IPS DF 19.7 (cell line): Measurements from ENCODE around the gene AGO3.

ENCODE experiments used
- DNase-seq: peaks from one replicate; pipeline ENCODE4 v3.0.0-alpha.2; 2013; ENCODE audit warnings: low read depth, low spot score

Gene AGO3

DNA sequence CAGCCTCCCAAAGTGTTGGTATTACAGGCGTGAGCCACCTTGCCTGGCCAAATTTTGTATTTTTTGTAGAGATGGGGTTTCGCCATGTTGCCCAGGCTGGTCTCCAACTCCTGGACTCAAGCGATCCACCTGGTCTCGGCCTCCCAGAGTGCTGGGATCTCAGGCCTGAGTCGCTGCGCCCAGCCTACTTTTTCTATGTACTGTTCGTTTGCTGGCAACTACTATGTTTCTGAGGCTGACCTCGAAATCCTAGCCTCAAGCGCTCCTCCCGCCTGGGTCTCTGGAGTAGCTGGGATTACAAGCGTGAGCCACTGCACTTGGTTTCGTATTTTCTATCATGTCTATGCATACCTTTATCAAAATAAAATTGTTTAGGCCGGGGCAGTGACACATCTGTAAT lies 152.3 kb downstream of the AGO3 start:
- DNase-seq = no peak

DNA sequence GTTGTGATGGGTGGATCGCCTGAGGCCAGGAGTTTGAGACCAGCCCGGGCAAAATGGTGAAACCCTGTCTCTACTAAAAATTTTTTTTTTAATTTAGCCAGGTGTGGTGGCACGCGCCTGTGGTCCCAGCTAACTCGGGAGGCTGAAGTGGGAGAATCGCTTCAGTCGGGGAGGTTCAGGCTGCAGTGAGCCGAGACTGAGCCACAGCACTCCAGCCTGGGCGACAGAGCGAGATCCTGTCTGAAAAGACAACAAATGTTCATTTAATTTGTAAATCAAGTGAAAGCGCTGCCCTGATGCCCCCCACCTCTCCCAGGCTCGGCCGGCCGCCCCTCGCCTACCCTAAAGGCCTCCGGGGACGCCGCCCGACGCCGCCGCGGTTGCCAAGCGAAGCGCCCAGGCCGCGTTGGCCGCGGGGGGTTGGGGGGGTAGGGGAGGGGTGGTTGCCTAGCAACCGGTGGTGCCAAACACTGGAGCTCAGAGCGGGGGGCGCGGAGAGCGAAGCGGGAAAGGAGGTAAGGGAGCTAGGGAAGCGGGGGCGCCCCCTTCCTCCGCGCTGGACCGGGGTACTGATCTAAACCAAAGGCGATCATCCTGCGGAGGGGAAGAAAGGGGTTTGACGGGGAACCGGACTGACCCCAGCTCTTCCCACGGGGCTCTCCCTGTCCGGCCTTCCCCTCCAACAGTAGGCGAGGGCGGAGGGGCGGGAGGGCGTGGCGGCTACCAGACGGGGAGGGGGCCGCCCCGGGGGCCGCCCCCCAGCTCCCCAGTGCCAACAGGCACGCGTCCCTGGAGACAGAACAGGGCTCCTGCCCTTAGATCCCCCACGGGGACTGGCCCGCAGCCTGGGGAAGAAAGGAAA lies 153.0 kb downstream of the AGO3 start, which contains the start of gene TEKT2:
TEKT2 (plus strand) TSS at position 460 of the 862 bp plus-strand sequence. CDS start 828 bp downstream, outside the sequence.
- DNase-seq = no peak

DNA sequence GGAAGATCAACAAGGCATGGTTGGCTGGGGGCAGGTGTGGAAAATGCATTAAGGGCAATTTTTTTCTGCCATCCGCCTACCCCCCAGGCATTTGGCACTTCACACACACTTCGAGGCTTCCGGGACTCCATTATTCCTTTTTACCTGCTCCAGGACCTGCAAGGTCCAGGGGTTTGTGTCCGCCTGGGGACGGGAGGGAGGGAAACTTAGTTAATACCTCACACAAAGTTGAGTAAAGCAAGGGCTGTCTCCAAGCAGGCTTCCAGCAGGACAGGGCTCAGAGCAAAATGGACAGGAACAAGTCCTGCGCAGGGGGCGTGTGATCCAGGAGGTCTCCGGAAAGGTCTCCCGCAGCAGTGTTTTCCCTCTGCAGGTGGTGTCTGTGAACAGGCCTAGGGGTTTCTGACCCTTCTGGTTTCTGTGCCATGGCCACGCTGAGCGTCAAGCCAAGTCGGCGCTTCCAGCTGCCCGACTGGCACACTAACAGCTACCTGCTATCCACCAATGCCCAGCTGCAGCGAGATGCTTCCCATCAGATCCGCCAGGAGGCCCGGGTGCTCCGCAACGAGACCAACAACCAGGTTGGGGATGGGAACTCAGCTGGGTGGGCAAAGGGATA lies 153.7 kb downstream of the AGO3 start:
- DNase-seq = no peak

DNA sequence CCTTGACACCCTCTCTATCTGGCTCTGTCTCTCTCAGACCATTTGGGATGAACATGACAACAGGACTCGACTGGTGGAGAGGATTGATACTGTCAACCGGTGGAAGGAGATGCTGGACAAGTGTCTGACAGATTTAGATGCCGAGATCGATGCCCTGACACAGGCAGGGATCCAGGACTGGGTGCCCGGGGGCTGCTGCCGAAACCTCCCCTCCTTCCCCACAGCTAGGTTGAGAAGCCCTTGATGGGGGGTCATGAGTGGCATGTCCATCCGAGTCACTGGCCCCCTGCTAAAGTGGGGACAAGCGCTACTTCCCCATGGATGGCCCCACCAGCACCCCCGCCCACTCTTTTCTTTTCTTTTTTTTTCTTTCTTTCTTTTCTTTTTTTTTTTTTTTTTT lies 154.2 kb downstream of the AGO3 start:
- no peak for DNase-seq

DNA sequence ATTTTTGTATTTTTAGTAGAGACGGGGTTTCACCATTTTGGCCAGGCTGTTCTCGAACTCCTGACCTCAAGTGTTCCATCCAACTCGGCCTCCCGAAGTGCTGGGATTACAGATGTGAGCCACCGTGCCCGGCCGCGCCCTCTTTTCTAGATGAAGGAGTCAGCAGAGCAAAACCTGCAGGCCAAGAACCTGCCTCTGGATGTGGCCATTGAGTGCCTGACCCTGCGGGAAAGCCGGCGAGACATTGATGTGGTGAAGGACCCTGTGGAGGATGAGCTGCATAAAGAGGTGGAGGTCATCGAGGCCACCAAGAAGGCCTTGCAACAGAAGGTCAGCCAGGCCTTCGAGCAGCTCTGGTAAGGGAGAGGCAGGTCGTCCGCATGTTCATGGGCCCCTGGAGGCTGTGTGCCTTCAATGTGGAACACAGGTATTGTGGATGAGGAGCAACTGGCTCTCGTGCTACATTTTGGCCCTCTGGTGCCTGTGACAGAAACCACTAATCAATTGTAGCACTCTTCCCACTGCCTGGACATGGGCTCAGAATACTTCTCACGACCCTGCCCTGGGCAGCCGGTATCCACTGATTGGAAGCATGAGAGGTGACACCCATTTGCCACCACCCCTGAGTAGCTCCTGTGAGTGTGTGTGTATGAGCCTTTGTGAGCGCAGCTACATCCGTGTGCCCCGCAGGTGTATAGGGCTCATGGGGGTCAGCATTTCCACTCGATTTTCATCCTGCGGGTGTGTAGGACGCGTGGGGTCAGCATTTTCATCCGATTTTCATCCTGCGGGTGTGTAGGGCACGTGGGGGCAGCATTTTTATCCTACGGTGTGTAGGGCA lies 155.0 kb downstream of the AGO3 start:
- DNase-seq = no peak

DNA sequence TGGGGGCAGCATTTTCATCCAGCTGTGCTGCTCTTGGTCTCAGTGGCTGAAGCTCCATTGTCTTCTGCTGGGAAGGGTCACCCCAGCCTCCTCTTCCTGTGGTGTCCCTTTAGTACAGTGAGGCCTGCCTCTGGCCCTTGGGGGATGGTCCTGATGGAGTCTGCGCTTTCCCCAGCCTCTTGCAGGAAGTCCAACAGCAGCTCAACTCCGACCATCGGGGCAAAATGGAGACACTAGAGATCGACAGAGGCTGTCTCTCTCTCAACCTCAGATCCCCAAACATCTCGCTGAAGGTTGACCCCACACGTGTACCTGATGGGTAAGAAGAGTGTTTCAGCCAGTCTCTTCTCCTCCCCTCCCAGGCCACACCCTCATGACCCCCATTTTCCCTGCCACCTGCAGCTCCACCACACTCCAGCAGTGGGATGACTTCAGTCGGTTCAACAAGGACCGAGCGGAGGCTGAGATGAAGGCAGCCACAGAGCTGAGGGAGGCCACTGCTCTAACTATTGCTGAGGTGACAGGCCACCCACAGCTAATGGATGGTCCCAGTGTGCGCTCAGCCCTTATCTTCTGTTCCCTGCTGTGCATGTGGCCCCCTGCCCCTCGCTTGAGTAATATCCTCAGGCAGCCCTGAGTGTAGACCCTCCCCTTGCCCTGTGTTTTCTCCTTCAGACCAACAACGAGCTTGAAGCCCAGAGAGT lies 155.8 kb downstream of the AGO3 start:
- no peak for DNase-seq

DNA sequence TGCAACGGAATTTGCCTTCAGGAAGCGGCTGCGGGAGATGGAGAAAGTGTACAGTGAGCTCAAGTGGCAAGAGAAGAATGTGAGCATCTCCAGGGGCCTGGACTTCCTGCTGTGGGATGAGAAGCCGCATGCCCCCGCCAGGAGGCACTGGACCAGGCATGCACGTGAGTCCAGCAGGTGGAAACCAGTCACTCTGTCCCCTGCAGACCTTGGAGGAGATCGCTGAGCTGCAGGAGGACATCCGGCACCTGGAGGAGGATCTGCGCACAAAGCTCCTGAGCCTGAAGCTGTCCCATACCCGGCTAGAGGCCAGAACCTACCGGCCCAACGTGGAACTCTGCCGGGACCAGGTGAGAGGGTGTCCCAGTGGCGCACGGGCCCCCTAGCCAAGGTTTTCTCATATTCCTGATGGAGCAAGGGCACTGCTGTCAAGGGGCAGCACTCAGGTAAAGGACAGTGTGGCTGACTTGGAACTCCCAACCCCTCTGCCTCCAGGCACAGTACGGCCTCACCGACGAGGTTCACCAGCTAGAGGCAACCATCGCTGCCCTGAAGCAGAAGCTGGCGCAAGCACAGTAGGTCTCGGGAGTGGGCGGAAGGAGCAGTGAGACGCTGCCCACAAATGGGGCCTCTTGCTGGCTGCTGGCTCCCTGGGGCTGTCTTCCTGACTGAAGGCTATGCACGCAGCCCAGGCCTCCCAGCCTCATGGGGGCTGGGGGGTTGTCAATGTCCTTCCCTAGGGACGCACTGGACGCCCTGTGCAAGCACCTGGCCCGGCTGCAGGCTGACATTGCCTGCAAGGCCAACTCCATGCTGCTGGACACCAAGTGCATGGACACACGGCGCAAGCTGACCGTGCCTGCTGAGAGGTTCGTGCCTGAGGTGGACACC lies 156.6 kb downstream of the AGO3 start:
- no peak for DNase-seq

DNA sequence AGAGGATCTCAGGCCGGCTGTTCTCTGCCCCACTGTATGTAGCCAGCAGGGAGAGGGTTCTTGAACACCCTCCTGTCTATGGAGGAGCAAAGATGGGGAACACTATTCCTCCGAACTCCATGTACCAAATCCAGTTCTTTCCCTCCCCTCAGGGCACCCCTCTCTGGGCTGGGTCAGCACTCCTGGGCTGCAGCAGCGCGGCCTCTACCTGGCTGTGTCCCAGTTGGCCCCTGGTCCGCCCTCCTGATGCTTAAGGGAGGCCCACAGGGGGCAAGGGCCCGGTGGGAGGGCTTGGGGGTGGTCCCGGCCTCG lies 157.3 kb downstream of the AGO3 start:
- no peak for DNase-seq

DNA sequence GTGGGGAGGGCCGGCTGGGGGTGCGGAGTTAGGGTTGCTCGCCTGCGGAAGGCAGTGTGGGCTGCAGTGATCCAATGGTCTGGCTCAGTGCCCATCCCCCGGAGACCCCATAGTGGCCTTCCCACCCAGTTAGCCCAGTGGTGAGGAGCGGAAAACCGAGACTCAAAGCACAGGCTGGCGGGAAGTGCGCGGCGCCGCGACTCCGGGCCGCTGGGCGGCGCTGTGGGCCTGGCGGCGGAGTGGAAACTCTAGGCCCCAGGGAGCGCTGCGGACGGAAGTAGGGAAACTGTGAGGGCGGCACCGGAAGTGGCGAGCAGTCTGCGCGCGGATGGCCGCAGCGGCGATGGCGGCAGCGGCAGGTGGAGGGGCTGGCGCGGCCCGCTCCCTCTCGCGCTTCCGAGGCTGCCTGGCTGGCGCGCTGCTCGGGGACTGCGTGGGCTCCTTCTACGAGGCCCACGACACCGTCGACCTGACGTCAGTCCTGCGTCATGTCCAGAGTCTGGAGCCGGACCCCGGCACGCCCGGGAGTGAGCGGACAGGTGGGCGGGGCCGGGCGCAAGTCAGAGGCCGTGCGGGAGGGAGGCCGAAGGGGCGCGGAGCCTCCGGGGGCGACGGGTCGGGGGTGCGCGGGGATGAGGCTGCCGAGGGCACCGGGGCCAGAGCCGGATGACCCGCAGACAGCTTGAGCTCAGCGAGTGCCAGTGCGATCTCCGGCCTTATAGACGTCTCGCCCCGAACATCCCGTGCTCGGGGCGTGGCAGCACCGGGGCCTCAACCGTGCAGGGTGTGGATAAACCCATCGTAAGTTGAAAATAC lies 157.9 kb downstream of the AGO3 start, which contains the start of gene ADPRS:
ADPRS (plus strand) TSS at position 316 of the 816 bp plus-strand sequence; CDS start at position 329, 13 bp downstream.
- peak; percentile 63 for DNase-seq

DNA sequence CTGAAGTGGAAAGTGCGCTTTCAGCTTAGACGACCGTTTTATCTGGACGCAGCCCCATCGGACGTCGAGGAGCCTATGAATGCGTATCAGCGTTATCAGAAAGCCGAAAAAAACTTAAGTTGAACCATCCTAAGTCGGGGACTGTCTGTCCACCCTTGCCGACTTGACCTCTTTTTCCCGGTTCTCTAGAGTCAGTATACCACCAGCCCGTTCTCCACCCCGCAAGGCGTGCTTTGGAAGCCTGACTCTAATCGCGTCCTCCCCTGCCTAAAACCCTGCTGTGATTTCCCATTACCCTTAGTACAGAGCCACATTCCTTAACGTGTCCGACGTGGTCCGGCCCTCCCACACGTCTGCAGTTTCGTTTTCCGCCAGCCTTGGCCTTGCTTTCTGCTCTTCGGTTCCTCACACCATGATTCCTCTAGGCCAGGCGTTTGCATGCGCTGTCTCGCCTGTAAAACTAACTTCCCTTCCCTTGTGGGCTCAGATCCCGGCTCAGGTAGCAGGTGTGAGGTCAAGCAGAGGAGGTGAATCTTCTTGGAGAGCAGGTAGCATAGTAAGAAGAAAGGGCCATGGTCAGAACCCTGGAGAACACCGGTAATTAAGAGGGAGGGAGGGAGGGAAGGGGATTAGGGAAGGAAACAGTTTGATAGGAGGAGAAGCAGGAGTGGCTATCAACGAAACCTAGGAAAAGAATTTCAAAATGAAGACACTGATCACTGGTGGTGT lies 158.7 kb downstream of the AGO3 start:
- no peak for DNase-seq

DNA sequence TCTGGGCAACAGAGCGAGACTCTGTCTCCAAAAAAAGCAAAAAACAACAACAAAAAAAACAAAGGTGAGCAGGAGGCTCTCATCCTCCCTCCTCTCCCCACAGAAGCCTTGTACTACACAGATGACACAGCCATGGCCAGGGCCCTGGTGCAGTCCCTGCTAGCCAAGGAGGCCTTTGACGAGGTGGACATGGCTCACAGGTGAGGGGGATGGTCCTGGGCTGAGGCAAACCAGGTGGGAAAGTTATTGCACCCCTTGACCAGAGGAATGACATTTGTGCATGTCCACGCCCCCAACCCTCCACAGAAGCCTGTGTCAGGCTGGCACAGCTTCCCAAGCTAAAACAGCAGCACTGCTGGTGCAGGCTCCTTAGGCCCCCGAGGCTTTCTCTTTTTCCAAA lies 160.2 kb downstream of the AGO3 start:
- no peak for DNase-seq

DNA sequence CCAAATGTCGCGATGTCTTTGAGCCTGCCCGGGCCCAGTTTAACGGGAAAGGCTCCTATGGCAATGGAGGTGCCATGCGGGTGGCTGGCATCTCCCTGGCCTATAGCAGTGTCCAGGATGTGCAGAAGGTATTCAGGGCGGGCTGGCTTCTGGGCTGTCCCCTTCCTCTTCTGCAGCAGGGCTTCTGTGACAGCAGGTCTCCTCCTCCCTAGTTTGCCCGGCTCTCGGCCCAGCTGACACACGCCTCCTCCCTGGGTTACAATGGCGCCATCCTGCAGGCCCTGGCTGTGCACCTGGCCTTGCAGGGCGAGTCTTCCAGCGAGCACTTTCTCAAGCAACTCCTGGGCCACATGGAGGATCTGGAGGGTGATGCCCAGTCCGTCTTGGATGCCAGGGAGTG lies 160.8 kb downstream of the AGO3 start:
- DNase-seq = no peak

DNA sequence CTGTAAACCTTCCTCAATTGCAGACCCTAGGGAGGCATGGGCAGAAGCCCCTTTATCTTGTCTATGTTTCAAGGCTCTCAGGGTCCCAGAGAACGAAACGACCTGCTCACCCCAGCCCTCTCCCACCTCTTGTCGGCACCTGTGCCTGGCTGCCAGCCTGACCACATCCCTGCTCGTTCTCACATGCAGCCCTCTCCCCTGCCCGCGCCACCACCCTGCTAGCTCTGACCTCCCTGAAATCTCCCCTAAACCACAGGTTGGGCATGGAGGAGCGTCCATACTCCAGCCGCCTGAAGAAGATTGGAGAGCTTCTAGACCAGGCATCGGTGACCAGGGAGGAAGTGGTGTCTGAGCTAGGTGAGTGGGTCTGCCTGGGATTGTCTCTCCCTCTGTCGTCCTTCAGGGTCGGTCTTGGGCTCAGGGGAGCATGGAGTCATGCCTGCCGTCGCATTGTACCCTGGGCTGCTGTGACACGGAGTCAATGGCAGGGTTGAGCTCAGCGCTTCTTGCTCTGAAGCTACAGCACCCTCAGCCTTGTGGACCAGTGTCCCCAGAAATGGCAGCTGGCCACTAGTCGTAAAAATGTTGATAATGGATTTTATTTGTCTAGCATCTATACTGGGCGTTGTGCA lies 161.4 kb downstream of the AGO3 start:
- no peak for DNase-seq

DNA sequence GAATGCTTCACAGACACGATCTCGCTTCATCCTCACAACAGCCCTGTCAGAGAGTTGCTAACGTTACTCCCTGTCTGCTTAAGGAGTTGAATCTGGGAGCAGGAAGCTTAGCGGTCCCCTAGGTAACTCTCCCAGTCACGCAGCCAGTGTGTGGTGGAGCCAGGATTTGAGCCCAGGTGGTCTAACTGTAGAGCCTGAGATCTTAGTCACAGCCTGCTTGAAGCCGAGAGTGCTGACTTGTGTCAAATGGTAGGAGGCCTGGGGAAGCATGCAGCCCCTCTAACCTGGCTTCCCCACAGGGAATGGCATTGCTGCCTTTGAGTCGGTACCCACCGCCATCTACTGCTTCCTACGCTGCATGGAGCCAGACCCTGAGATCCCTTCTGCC lies 161.9 kb downstream of the AGO3 start:
- DNase-seq = no peak

DNA sequence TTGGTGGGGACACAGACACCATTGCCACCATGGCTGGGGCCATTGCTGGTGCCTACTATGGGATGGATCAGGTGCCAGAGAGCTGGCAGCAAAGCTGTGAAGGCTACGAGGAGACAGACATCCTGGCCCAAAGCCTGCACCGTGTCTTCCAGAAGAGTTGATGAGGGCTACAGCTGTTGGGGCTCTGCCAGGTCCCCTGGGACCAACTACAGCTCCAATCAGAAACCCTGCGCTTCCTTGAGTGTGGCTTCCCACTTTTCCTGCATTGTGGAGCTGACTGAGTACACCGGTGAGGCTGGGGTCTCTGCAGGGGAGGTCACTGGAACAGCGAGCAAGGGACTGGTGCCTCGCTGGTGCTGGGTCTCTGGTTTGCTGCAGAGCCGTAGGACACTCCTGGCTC lies 162.3 kb downstream of the AGO3 start:
- DNase-seq = no peak

DNA sequence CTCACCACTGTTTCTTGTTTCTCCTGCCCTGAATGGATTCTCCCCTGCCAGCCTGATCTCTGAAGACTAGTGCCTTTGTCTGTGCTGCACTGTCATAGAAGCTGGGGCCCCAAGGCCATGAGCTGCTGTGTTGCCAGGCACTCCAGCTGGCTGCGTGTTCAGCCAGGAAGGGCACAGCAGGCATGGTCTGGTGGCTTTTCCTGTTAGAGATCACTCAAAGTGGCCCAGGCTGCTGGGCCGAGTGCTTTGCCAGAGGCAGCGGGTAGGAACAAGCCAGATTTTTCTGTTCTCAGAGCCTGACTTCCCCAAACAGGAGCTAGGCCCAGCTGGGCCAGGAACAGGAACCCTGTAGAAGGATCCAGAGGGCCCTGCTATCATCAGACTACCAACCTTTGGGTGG lies 163.0 kb downstream of the AGO3 start:
- no peak for DNase-seq

DNA sequence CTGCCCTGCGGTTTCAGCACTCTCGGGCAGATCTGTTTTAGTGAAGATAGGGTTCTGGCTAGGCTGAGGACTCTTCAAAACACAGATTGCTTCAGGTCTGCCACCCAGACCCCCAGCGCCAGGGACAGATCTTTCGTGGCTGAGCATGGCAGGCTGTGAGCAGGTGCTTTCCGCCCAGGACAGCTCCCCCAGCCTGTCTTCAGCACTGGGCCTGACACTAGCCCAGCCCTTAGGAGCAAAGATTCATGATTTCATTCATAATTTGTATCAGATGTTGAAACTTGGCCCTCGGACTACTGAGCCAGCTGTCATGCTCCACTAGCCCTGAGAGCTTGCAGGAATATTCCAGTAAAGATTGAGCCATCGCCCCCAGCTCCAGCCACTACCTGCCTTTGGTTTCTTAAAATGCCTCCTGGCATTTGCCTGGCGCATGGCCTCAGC lies 163.7 kb downstream of the AGO3 start:
- DNase-seq = no peak

DNA sequence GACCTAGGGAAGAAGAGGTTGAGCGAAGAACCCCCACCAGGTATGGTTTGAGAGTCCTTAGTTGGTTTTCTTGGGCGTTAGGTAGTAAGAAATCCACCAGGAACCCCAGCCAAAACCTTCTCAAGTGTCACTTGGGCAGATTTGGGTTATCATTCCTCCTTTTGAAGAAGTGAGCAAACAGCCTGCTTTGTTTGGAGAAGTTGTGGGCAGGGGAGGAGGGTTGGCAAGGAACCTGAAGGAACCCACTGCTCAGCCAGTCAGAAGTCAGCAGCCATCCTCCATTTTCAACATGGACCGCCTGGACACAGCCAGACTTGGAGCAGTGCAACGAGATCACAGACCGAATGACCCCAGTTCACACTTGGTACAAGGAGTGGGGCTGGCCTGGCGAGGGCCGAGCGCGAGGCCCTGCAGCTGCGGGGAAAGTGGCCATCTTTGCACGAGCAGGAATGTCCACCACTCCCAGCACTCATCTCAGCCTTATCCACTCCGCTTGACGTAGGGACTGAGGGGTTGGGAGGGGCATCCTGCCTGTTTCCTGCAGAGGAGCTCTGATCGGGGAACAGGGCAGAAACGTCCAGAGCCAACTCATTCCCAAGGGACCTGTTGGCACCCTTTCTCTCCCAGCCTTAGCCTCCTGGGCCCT lies 165.0 kb downstream of the AGO3 start:
- no peak for DNase-seq
